OCI-LY3 (cell line): ENCODE data around the gene GABPA.

Experiments used
- H2AFZ ChIP-seq: fragments of 200-600, 300-600 bp; shearing (Covaris generic); 2 replicates; pipeline ENCODE4 v1.6.0; 2014; ENCODE audit warnings: antibody characterized with exemption, low read depth, low read length
- H3K27ac ChIP-seq: fragments of 200-600, 300-600 bp; sonication (generic); 2 replicates; pipeline ENCODE4 v1.5.1; 2014; ENCODE audit warnings: mild to moderate bottlenecking, low read length, moderate library complexity, mixed read lengths
- H3K27me3 ChIP-seq: fragments of 200-600, 300-600 bp; sonication (generic); 2 replicates; pipeline ENCODE4 v1.6.1; 2014; ENCODE audit warnings: low read depth, low read length, mixed read lengths
- H3K36me3 ChIP-seq: fragments of 200-600, 300-600 bp; sonication (generic); replicated peaks from 2 replicates; pipeline ENCODE3; 2014; ENCODE audit warnings: low read depth, low read length, mixed read lengths
- H3K4me1 ChIP-seq: fragments of 300-600, 200-600 bp; sonication (generic); 2 replicates; pipeline ENCODE4 v1.6.1; 2014; ENCODE audit warnings: low read length, mixed read lengths
- H3K4me2 ChIP-seq: fragments of 200-600, 300-600 bp; sonication (generic); 2 replicates; pipeline ENCODE4 v1.6.1; 2014; ENCODE audit warnings: low read length, mixed read lengths
- H3K4me3 ChIP-seq: fragments of 300-600, 200-600 bp; sonication (generic); 2 replicates; pipeline ENCODE4 v1.5.1; 2014; ENCODE audit warnings: antibody characterized with exemption, mild to moderate bottlenecking, low read length, moderate library complexity
- H3K79me2 ChIP-seq: fragments of 300-600, 200-600 bp; shearing (Covaris generic); 2 replicates; pipeline ENCODE4 v1.6.1; 2014; ENCODE audit warnings: mild to moderate bottlenecking, low read length, mixed read lengths
- H3K9ac ChIP-seq: fragments of 300-600, 200-600 bp; shearing (Covaris generic); 2 replicates; pipeline ENCODE4 v1.6.0; 2014; ENCODE audit warnings: mild to moderate bottlenecking, low read length, moderate library complexity
- H3K9me3 ChIP-seq: fragments of 200-600, 300-600 bp; shearing (Covaris generic); 2 replicates; pipeline ENCODE4 v1.6.1; 2014; ENCODE audit warnings: low read length, mixed read lengths; ENCODE audit not compliant: insufficient read depth
- H4K20me1 ChIP-seq: fragments of 200-600, 300-600 bp; sonication (generic); 2 replicates; pipeline ENCODE4 v1.6.1; 2016; ENCODE audit warnings: low read length, mixed read lengths; ENCODE audit not compliant: insufficient read depth
- CTCF ChIP-seq: fragments of 200-600, 300-600 bp; sonication (generic); IDR thresholded peaks from 2 replicates; pipeline ENCODE4 v1.5.1; 2014; ENCODE audit warnings: antibody characterized with exemption, low read length, low read depth
- EZH2phosphoT487 ChIP-seq: fragments of 200-600 bp; shearing (Covaris generic); IDR thresholded peaks from 2 replicates; pipeline ENCODE4 v1.6.1; 2018; ENCODE audit warnings: antibody characterized with exemption, mixed run types, low read depth

The GABPA gene

DNA sequence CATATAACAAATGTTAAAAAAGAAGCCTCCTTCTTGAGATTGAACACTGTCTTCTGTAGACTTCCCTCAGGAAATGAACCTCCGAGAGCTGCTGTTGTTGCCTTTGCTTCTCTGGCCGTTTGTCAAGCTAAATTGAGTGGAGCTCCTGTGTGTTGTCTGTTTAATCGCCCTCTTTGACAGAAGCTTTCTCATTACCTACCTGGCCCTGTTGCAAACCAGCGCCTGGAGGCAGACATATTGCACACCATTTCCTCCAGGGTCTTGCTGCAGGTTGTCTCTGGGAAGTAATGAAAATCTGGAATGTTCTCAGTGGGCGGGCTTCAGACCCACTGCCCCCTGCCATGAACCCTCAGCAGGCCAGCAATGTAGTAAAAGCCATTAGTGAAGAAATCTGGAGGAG, 83.3 kb downstream of the GABPA start:
- no peak overlapping the region for H3K4me3 ChIP-seq
- H3K79me2 ChIP-seq = no peaks in the 10 kb centered on the region
- no peak overlapping the region for H3K27ac ChIP-seq
- no peaks in the 10 kb centered on the region for H3K36me3 ChIP-seq
- no peak overlapping the region; the same call in 1 of the 2 replicates for H2AFZ ChIP-seq
- no peak overlapping the region for H3K4me2 ChIP-seq
- H3K27me3 ChIP-seq = no peaks in the 10 kb centered on the region
- no peak overlapping the region for H3K9ac ChIP-seq
- TF ChIP-seq EZH2phosphoT487 (no peak), CTCF (no peak)
- H4K20me1 ChIP-seq = no peaks in the 10 kb centered on the region
- no peaks in the 10 kb centered on the region for H3K9me3 ChIP-seq
- no peaks in the 10 kb centered on the region for H3K4me1 ChIP-seq

DNA sequence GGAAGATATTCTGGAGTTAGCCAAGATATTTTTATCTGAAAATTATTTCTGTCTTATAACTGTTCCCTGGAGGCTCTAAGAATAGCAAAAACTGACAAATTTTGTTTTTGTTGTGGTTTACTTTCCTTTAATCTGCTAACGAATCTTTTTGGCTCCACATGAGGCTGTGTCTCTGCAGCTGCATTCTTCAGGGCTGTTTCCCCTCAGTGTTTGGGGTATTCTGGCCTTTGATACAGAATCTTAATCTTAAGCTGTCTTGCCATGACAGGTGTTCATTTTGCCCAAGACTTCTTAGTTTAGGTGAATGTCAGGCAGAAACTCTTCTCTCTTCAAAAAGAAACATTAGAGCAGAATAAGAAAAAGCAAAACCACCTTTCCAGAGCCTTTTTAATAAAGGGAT, 83.8 kb downstream of the GABPA start:
- no peak overlapping the region for H3K4me3 ChIP-seq
- H3K27me3 ChIP-seq = no peaks in the 10 kb centered on the region
- H3K27ac ChIP-seq = no peak overlapping the region
- H2AFZ ChIP-seq = no peak overlapping the region
- H3K9me3 ChIP-seq = no peaks in the 10 kb centered on the region
- H3K4me2 ChIP-seq = no peak overlapping the region
- no peaks in the 10 kb centered on the region for H3K79me2 ChIP-seq
- H4K20me1 ChIP-seq = no peaks in the 10 kb centered on the region
- no peaks in the 10 kb centered on the region for H3K4me1 ChIP-seq
- H3K9ac ChIP-seq = no peak overlapping the region
- no peaks in the 10 kb centered on the region for H3K36me3 ChIP-seq
- TF ChIP-seq EZH2phosphoT487 (no peak), CTCF (no peak)
